ENCODE data around the gene BRMS1. TPM values are rescaled to one million over a fixed set of nuclear protein-coding genes. Genes with fewer than 3 reads are reported as not detected.

Gene BRMS1
- total and polyA plus RNA-seq, 10 of the 15 experiments (the other 5 are each of a cell fraction or from before 2014, with no cell fraction given) = 2.1 to 85.3 (median 48.5) TPM

DNA sequence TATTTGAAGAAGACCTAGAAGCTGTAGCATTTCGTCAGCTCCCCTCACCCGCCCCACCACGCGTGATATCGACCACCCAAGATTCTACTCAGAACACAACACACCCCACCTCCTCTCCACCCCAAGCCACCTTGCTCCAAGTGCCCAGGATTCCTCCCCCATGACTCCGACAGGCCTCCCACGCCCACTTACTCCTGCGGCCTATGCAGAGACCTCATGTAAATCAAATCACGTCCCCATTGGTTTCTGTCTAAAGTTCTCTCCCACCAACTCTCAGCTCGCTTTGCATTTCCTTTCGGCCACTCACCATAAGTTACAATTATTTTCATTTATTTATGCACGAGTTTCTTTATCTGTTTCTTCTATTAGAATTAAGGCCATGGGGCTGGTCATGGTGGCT is 42.2 kb downstream of the BRMS1 start:
- Histone ChIP-seq H3K9me3 (replicated peaks; ENCODE audit: control insufficient read depth, insufficient read depth, low read length) (no peaks in the 10 kb centered on the region), H3K27ac (ENCODE audit: control insufficient read depth, insufficient read depth) (no peak overlapping the region), H2AFZ (ENCODE audit: control insufficient read depth, low read depth, low read length) (no peak overlapping the region), H3K4me1 (ENCODE audit: control insufficient read depth, insufficient read depth, low read length) (no peaks in the 10 kb centered on the region), H3K79me2 (ENCODE audit: control insufficient read depth, insufficient read depth, low read length) (no peaks in the 10 kb centered on the region), H3K9ac (ENCODE audit: control insufficient read depth, insufficient read depth, low read length) (no peak overlapping the region), H3K4me3 (no peak overlapping the region), H3K36me3 (ENCODE audit: control insufficient read depth in 2 of 2, insufficient read depth in 2 of 2, low read length in 1 of 2) (no peaks in the 10 kb centered on the region), H3K27me3 (replicated peaks in 1 of 2; ENCODE audit: control insufficient read depth in 2 of 2, insufficient read depth in 2 of 2, low read length in 1 of 2) (peaks cover 0 to 2% of the 10 kb centered on the region in 2 experiments; a peak in 2 of 4 replicates), H3K4me2 (ENCODE audit: control insufficient read depth, insufficient read depth) (no peak overlapping the region), H4K20me1 (ENCODE audit: control insufficient read depth, insufficient read depth) (no peaks in the 10 kb centered on the region)
- ChIA-PET POLR2A (interaction anchor here (1.3 kb wide), 1 partner anchor 14 kb away, joined by 4 read pairs; the partner anchor contains the start of gene YIF1A), SMC1A (ENCODE audit: uncharacterized antibody, unreplicated experiment) (interaction anchor here (1.7 kb wide), 1 partner anchor 9 kb away, joined by 7 read pairs; no protein-coding TSS in a partner anchor), CTCF (interaction anchor here (1.1 to 2.4 kb wide), 4 partner anchors 9 to 87 kb away, joined by 3 to 9 read pairs (median 6); no protein-coding TSS in a partner anchor), RAD21 (ENCODE audit: unreplicated experiment) (interaction anchor here (1.5 kb wide), 1 partner anchor 9 kb away, joined by 6 read pairs; no protein-coding TSS in a partner anchor)
- TF ChIP-seq, protein P1, sequence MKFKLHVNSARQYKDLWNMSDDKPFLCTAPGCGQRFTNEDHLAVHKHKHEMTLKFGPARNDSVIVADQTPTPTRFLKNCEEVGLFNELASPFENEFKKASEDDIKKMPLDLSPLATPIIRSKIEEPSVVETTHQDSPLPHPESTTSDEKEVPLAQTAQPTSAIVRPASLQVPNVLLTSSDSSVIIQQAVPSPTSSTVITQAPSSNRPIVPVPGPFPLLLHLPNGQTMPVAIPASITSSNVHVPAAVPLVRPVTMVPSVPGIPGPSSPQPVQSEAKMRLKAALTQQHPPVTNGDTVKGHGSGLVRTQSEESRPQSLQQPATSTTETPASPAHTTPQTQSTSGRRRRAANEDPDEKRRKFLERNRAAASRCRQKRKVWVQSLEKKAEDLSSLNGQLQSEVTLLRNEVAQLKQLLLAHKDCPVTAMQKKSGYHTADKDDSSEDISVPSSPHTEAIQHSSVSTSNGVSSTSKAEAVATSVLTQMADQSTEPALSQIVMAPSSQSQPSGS (IDR thresholded peaks at IDR 0.05; ENCODE audit: low read length) = no peak
- no peak for TF ChIP-seq ZSCAN29 (IDR thresholded peaks at IDR 0.05)
- TF ChIP-seq ETV6 (conservative IDR thresholded peaks at IDR 0.05 in 1 of 2, IDR thresholded peaks at IDR 0.05 in 1 of 2; ENCODE audit: borderline replicate concordance in 1 of 2, low read depth in 1 of 2) = no peak
- TF ChIP-seq, protein P2, sequence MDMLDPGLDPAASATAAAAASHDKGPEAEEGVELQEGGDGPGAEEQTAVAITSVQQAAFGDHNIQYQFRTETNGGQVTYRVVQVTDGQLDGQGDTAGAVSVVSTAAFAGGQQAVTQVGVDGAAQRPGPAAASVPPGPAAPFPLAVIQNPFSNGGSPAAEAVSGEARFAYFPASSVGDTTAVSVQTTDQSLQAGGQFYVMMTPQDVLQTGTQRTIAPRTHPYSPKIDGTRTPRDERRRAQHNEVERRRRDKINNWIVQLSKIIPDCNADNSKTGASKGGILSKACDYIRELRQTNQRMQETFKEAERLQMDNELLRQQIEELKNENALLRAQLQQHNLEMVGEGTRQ (IDR thresholded peaks at IDR 0.05; ENCODE audit: borderline replicate concordance, low read depth, low read length) = no peak
- no peak for TF ChIP-seq NFYA (IDR thresholded peaks at IDR 0.05; ENCODE audit: borderline replicate concordance, low read depth, low read length)
- TF ChIP-seq SPI1 (IDR thresholded peaks at IDR 0.05; ENCODE audit: borderline replicate concordance, insufficient read depth, low read depth, low read length) = no peak
- no peak for TF ChIP-seq RFX5 (IDR thresholded peaks at IDR 0.05; ENCODE audit: low read depth, low read length)
- TF ChIP-seq ZNF24 (IDR thresholded peaks at IDR 0.05) = no peak
- no peak for TF ChIP-seq TCF7 (IDR thresholded peaks at IDR 0.05; ENCODE audit: borderline replicate concordance)
- TF ChIP-seq PML (IDR thresholded peaks at IDR 0.05; ENCODE audit: low read length) = no peak
- no peak for TF ChIP-seq ZNF274 (IDR thresholded peaks at IDR 0.05; ENCODE audit: insufficient read depth, insufficient read length)
- no peak for TF ChIP-seq IKZF1 (conservative IDR thresholded peaks at IDR 0.05)
- no peak for TF ChIP-seq SREBF1 (IDR thresholded peaks at IDR 0.05; ENCODE audit: low read length)
- TF ChIP-seq, protein P3, sequence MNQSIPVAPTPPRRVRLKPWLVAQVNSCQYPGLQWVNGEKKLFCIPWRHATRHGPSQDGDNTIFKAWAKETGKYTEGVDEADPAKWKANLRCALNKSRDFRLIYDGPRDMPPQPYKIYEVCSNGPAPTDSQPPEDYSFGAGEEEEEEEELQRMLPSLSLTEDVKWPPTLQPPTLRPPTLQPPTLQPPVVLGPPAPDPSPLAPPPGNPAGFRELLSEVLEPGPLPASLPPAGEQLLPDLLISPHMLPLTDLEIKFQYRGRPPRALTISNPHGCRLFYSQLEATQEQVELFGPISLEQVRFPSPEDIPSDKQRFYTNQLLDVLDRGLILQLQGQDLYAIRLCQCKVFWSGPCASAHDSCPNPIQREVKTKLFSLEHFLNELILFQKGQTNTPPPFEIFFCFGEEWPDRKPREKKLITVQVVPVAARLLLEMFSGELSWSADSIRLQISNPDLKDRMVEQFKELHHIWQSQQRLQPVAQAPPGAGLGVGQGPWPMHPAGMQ (IDR thresholded peaks at IDR 0.05; ENCODE audit: borderline replicate concordance) = no peak
- TF ChIP-seq SUPT20H (IDR thresholded peaks at IDR 0.05; ENCODE audit: borderline replicate concordance, control insufficient read depth, low read depth, low read length) = no peak
- TF ChIP-seq SREBF2 (IDR thresholded peaks at IDR 0.05; ENCODE audit: low read length) = no peak
- TF ChIP-seq, protein P4, sequence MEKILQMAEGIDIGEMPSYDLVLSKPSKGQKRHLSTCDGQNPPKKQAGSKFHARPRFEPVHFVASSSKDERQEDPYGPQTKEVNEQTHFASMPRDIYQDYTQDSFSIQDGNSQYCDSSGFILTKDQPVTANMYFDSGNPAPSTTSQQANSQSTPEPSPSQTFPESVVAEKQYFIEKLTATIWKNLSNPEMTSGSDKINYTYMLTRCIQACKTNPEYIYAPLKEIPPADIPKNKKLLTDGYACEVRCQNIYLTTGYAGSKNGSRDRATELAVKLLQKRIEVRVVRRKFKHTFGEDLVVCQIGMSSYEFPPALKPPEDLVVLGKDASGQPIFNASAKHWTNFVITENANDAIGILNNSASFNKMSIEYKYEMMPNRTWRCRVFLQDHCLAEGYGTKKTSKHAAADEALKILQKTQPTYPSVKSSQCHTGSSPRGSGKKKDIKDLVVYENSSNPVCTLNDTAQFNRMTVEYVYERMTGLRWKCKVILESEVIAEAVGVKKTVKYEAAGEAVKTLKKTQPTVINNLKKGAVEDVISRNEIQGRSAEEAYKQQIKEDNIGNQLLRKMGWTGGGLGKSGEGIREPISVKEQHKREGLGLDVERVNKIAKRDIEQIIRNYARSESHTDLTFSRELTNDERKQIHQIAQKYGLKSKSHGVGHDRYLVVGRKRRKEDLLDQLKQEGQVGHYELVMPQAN (conservative IDR thresholded peaks at IDR 0.05) = no peak
- WGBS (ENCODE audit: insufficient coverage, insufficient replicate concordance, low lambda C conversion rate, missing lambda C conversion rate) = 38% methylated on average over 12 of the region's 12 CpGs
- intact Hi-C loops (cut with micrococcal nuclease; ENCODE audit: unreplicated experiment) = no loop called here
- FAIRE-seq (no peak), ATAC-seq (no peak), DNase-seq (ENCODE audit: low read depth, low spot score) (no peak)
- in situ Hi-C loops (cut with MboI) = no loop called here
- BruUV-seq (replicated peaks) = no TSS peak

Data from GM12878 (cell line).